ENCODE results near the gene CCT4.

- TF ChIP-seq, protein P1, sequence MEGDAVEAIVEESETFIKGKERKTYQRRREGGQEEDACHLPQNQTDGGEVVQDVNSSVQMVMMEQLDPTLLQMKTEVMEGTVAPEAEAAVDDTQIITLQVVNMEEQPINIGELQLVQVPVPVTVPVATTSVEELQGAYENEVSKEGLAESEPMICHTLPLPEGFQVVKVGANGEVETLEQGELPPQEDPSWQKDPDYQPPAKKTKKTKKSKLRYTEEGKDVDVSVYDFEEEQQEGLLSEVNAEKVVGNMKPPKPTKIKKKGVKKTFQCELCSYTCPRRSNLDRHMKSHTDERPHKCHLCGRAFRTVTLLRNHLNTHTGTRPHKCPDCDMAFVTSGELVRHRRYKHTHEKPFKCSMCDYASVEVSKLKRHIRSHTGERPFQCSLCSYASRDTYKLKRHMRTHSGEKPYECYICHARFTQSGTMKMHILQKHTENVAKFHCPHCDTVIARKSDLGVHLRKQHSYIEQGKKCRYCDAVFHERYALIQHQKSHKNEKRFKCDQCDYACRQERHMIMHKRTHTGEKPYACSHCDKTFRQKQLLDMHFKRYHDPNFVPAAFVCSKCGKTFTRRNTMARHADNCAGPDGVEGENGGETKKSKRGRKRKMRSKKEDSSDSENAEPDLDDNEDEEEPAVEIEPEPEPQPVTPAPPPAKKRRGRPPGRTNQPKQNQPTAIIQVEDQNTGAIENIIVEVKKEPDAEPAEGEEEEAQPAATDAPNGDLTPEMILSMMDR (IDR thresholded peaks at IDR 0.05), result no peak
- TF ChIP-seq ZNF263 (CRISPR knock-in tag; IDR thresholded peaks at IDR 0.05; ENCODE audit: low read depth) (no peak), NR2C2 (CRISPR knock-in tag; IDR thresholded peaks at IDR 0.05) (no peak), FOXP1 (CRISPR knock-in tag; IDR thresholded peaks at IDR 0.05; ENCODE audit: borderline replicate concordance) (no peak), ZNF138 (CRISPR knock-in tag; conservative IDR thresholded peaks at IDR 0.05) (no peak), USF2 (CRISPR knock-in tag; IDR thresholded peaks at IDR 0.05) (no peak), MYBL2 (CRISPR knock-in tag; IDR thresholded peaks at IDR 0.05) (no peak)
- TF ChIP-seq, protein P2, sequence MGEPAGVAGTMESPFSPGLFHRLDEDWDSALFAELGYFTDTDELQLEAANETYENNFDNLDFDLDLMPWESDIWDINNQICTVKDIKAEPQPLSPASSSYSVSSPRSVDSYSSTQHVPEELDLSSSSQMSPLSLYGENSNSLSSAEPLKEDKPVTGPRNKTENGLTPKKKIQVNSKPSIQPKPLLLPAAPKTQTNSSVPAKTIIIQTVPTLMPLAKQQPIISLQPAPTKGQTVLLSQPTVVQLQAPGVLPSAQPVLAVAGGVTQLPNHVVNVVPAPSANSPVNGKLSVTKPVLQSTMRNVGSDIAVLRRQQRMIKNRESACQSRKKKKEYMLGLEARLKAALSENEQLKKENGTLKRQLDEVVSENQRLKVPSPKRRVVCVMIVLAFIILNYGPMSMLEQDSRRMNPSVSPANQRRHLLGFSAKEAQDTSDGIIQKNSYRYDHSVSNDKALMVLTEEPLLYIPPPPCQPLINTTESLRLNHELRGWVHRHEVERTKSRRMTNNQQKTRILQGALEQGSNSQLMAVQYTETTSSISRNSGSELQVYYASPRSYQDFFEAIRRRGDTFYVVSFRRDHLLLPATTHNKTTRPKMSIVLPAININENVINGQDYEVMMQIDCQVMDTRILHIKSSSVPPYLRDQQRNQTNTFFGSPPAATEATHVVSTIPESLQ (CRISPR knock-in tag; IDR thresholded peaks at IDR 0.05), result no peak
- TF ChIP-seq, protein P3, sequence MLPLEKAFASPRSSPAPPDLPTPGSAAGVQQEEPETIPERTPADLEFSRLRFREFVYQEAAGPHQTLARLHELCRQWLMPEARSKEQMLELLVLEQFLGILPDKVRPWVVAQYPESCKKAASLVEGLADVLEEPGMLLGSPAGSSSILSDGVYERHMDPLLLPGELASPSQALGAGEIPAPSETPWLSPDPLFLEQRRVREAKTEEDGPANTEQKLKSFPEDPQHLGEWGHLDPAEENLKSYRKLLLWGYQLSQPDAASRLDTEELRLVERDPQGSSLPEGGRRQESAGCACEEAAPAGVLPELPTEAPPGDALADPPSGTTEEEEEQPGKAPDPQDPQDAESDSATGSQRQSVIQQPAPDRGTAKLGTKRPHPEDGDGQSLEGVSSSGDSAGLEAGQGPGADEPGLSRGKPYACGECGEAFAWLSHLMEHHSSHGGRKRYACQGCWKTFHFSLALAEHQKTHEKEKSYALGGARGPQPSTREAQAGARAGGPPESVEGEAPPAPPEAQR (CRISPR knock-in tag; IDR thresholded peaks at IDR 0.05), result no peak
- TF ChIP-seq, protein P4, sequence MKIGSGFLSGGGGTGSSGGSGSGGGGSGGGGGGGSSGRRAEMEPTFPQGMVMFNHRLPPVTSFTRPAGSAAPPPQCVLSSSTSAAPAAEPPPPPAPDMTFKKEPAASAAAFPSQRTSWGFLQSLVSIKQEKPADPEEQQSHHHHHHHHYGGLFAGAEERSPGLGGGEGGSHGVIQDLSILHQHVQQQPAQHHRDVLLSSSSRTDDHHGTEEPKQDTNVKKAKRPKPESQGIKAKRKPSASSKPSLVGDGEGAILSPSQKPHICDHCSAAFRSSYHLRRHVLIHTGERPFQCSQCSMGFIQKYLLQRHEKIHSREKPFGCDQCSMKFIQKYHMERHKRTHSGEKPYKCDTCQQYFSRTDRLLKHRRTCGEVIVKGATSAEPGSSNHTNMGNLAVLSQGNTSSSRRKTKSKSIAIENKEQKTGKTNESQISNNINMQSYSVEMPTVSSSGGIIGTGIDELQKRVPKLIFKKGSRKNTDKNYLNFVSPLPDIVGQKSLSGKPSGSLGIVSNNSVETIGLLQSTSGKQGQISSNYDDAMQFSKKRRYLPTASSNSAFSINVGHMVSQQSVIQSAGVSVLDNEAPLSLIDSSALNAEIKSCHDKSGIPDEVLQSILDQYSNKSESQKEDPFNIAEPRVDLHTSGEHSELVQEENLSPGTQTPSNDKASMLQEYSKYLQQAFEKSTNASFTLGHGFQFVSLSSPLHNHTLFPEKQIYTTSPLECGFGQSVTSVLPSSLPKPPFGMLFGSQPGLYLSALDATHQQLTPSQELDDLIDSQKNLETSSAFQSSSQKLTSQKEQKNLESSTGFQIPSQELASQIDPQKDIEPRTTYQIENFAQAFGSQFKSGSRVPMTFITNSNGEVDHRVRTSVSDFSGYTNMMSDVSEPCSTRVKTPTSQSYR (CRISPR knock-in tag; IDR thresholded peaks at IDR 0.05), result no peak
These were observed 12.1 kb downstream of the CCT4 start for GRCh38 chr2:61876400-61876799.

Measured in WTC11 (cell line).